KMS-11 (cell line): ENCODE data around the gene CHPF2.

Source experiments
- H2AFZ ChIP-seq: fragments of 200-600 bp; sonication (generic); 2 replicates; pipeline ENCODE4 v1.6.1; 2016; ENCODE audit warnings: antibody characterized with exemption, mixed run types, low read depth
- H3K27ac ChIP-seq: fragments of 200-600 bp; sonication (generic); 2 replicates; pipeline ENCODE4 v1.6.1; 2016; ENCODE audit warnings: mild to moderate bottlenecking, mixed run types
- H3K27me3 ChIP-seq: fragments of 200-600 bp; sonication (generic); 2 replicates; pipeline ENCODE4 v1.6.1; 2017; ENCODE audit warnings: mild to moderate bottlenecking, low read depth, mixed run types, moderate library complexity; ENCODE audit not compliant: insufficient read depth
- H3K36me3 ChIP-seq: fragments of 200-600 bp; sonication (generic); 2 replicates; pipeline ENCODE4 v1.6.1; 2017; ENCODE audit warnings: mild to moderate bottlenecking, mixed run types; ENCODE audit not compliant: insufficient read depth
- H3K4me1 ChIP-seq: fragments of 200-600 bp; sonication (generic); 2 replicates; pipeline ENCODE4 v1.6.1; 2016; ENCODE audit warnings: mild to moderate bottlenecking, low read depth, mixed run types; ENCODE audit not compliant: poor library complexity, severe bottlenecking
- H3K4me2 ChIP-seq: fragments of 200-600 bp; sonication (generic); 2 replicates; pipeline ENCODE4 v1.7.0; 2016; ENCODE audit warnings: mild to moderate bottlenecking, mixed run types
- H3K4me3 ChIP-seq: fragments of 200-600 bp; sonication (generic); IDR thresholded peaks from 2 replicates; pipeline ENCODE4 v1.6.1; 2017; ENCODE audit warnings: low read depth, low read length, mixed read lengths; ENCODE audit not compliant: insufficient read depth
- H3K79me2 ChIP-seq: fragments of 200-600 bp; sonication (generic); 2 replicates; pipeline ENCODE4 v1.6.1; 2016; ENCODE audit warnings: low read depth, mixed run types; ENCODE audit not compliant: insufficient read depth
- H3K9ac ChIP-seq: fragments of 200-600 bp; sonication (generic); 2 replicates; pipeline ENCODE4 v1.6.1; 2016; ENCODE audit warnings: mild to moderate bottlenecking, mixed run types
- H4K20me1 ChIP-seq: fragments of 200-600 bp; sonication (generic); 2 replicates; pipeline ENCODE4 v1.6.1; 2016; ENCODE audit warnings: mild to moderate bottlenecking, mixed run types; ENCODE audit not compliant: insufficient read depth
- CTCF ChIP-seq: fragments of 200-600 bp; sonication (generic); conservative IDR thresholded peaks from 2 replicates; pipeline ENCODE4 v1.6.1; 2017; ENCODE audit warnings: low read depth, mild to moderate bottlenecking, antibody characterized with exemption, low read length, moderate library complexity, mixed read lengths

Gene CHPF2

GRCh38 chr7:151252961-151253711 is 20.9 kb downstream of the CHPF2 start:
- Histone ChIP-seq H3K4me2 (no peak overlapping the region), H3K27ac (no peak overlapping the region), H3K36me3 (no peaks in the 10 kb centered on the region), H3K9ac (no peak overlapping the region), H3K4me1 (peaks cover 4% of the 10 kb centered on the region), H3K27me3 (peaks cover 96% of the 10 kb centered on the region), H4K20me1 (no peaks in the 10 kb centered on the region), H3K4me3 (no peak overlapping the region), H3K79me2 (no peaks in the 10 kb centered on the region), H2AFZ (no peak overlapping the region)
- TF ChIP-seq CTCF, result no peak

GRCh38 chr7:151254316-151254715 is 22.0 kb downstream of the CHPF2 start:
- H3K4me2 ChIP-seq, result no peak overlapping the region
- no peak overlapping the region for H2AFZ ChIP-seq
- no peaks in the 10 kb centered on the region for H3K36me3 ChIP-seq
- H4K20me1 ChIP-seq, result no peaks in the 10 kb centered on the region
- no peak overlapping the region for H3K27ac ChIP-seq
- H3K4me3 ChIP-seq, result no peak overlapping the region
- TF ChIP-seq CTCF, result no peak
- H3K4me1 ChIP-seq, result peaks cover 4% of the 10 kb centered on the region
- H3K79me2 ChIP-seq, result no peaks in the 10 kb centered on the region
- H3K27me3 ChIP-seq, result peaks cover 96% of the 10 kb centered on the region
- H3K9ac ChIP-seq, result no peak overlapping the region

GRCh38 chr7:151254851-151255250 is 22.6 kb downstream of the CHPF2 start:
- Histone ChIP-seq H3K4me2 (no peak overlapping the region), H3K27me3 (peaks cover 96% of the 10 kb centered on the region), H3K27ac (no peak overlapping the region), H3K9ac (no peak overlapping the region), H3K79me2 (no peaks in the 10 kb centered on the region), H3K4me1 (peaks cover 4% of the 10 kb centered on the region), H3K4me3 (no peak overlapping the region), H3K36me3 (no peaks in the 10 kb centered on the region), H4K20me1 (no peaks in the 10 kb centered on the region), H2AFZ (no peak overlapping the region)
- no peak for TF ChIP-seq CTCF

- Histone ChIP-seq H3K27me3 (peaks cover 96% of the 10 kb centered on the region), H4K20me1 (no peaks in the 10 kb centered on the region), H3K79me2 (no peaks in the 10 kb centered on the region), H3K4me2 (no peak overlapping the region), H3K27ac (no peak overlapping the region), H3K4me1 (peaks cover 4% of the 10 kb centered on the region), H2AFZ (no peak overlapping the region), H3K9ac (no peak overlapping the region), H3K36me3 (no peaks in the 10 kb centered on the region), H3K4me3 (no peak overlapping the region)
- no peak for TF ChIP-seq CTCF
Measured at GRCh38 chr7:151255390-151255789, 23.1 kb downstream of the CHPF2 start.
